WTC11 (cell line): ENCODE data around the gene HERC2.

Experiments used
- CDX4 ChIP-seq: fragments of 250-450 bp; sonication (Bioruptor Pico); IDR thresholded peaks from 2 replicates; pipeline ENCODE4 v1.9.0; 2021; ENCODE audit warnings: moderate library complexity, mild to moderate bottlenecking, inconsistent platforms, borderline replicate concordance
- CREB1 ChIP-seq: sonication (generic); formaldehyde crosslinking; IDR thresholded peaks from 2 replicates; pipeline ENCODE4 v1.8.0; 2023; ENCODE audit warnings: mild to moderate bottlenecking, missing genetic modification reagents
- CTCF ChIP-seq: fragments of 200-600 bp; IDR thresholded peaks from 2 replicates; pipeline ENCODE4 v1.8.0; 2022; ENCODE audit warnings: antibody characterized with exemption
- ELF4 ChIP-seq: sonication (generic); formaldehyde crosslinking; IDR thresholded peaks from 2 replicates; pipeline ENCODE4 v1.8.1; 2022; ENCODE audit warnings: low read depth, mild to moderate bottlenecking, moderate library complexity, missing genetic modification reagents
- ETV6 ChIP-seq: sonication (generic); formaldehyde crosslinking; IDR thresholded peaks from 2 replicates; pipeline ENCODE4 v1.8.1; 2022; ENCODE audit warnings: mild to moderate bottlenecking, missing genetic modification reagents
- JUN ChIP-seq: sonication (generic); formaldehyde crosslinking; IDR thresholded peaks from 2 replicates; pipeline ENCODE4 v1.8.0; 2023; ENCODE audit warnings: mild to moderate bottlenecking, missing genetic modification reagents
- MAX ChIP-seq: sonication (generic); formaldehyde crosslinking; IDR thresholded peaks from 2 replicates; pipeline ENCODE4 v1.8.0; 2022; ENCODE audit warnings: mild to moderate bottlenecking, missing genetic modification reagents
- USF2 ChIP-seq: sonication (generic); formaldehyde crosslinking; IDR thresholded peaks from 2 replicates; pipeline ENCODE4 v1.8.1; 2023; ENCODE audit warnings: mild to moderate bottlenecking, missing genetic modification reagents, moderate library complexity

GRCh38 chr15:28106294-28107110 is 215.5 kb downstream of the HERC2 start:
- no peak for TF ChIP-seq CTCF
- TF ChIP-seq ETV6, result no peak
- TF ChIP-seq MAX (CRISPR knock-in tag), result no peak
- TF ChIP-seq USF2 (CRISPR knock-in tag), result no peak
- no peak for TF ChIP-seq JUN (CRISPR knock-in tag)
- TF ChIP-seq CDX4, result no peak
- TF ChIP-seq ELF4 (CRISPR knock-in tag), result no peak
- TF ChIP-seq CREB1 (CRISPR knock-in tag), result no peak
